Stimulated activated CD8-positive, alpha-beta memory T cell treated with anti-CD3 and anti-CD28 coated beads, Interleukin-15, amount 100 ng/mL, for 24 hours (primary cell): ENCODE data around the gene LHPP.

ENCODE experiments used
- DNase-seq: peaks from one replicate; pipeline ENCODE4 v3.0.0-alpha.2; 2020; ENCODE audit warnings: low read depth

The LHPP gene

GRCh38 chr10:124557648-124558338, 96.2 kb downstream of the LHPP start:
- no peak for DNase-seq

GRCh38 chr10:124558339-124559321, 97.0 kb downstream of the LHPP start:
- no peak for DNase-seq

GRCh38 chr10:124559372-124560132, 97.9 kb downstream of the LHPP start:
- no peak for DNase-seq

GRCh38 chr10:124560377-124561105, 98.9 kb downstream of the LHPP start:
- DNase-seq, result no peak

GRCh38 chr10:124561206-124561605, 99.6 kb downstream of the LHPP start:
- no peak for DNase-seq

- no peak for DNase-seq
These were observed 100.9 kb downstream of the LHPP start for GRCh38 chr10:124562425-124563060.

DNA sequence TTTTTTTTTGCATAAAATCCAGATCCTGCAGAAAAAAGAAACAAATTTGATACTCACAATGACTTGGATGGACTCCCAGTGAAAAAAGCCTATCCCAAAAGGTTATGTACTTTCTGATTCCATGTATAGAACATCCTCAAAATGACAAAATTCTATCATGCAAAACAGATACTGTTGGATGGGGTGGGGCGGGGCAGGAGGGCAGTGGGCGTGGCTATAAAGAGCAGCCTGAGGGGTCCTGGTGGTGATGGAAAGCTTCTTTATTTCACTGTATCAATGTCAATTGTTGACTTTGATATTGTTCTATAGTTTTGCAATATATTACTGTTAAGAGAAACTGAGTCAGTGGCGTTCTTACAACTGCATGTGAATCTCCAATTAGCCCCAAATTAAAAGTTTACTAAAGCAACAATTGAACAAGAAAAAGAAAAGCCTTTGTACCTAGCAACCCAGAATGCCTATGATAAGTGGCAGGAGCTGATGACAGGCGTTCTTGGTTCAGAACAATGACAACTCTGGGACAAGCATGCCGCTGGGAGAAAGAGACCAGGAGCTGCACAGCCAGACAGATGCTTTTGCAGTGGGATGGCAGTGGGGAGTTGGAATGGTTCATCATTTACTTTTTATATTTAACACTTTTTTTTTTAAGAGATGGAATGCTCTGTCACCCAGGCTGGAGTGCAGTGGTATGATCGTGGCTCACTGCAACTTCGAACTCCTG, 101.9 kb downstream of the LHPP start:
- DNase-seq, result no peak

DNA sequence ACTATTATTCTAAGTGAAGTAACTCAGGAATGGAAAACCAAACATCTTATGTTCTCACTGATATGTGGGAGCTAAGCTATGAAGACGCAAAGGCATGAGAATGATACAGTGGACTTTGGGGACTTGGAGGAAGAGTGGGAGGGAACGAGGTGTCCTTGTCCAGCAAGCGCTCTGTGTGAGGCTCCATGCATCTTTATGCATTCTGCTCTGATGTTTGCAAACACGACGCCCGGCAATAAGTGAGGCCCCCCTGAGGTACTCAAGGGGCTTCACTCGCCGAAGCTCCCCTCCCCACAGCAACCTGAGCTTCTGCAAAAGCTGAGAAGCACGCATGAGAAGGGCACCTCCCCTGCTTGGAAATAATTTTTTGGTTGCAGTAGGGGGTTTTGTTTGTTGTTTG, 103.3 kb downstream of the LHPP start:
- DNase-seq, result no peak

DNA sequence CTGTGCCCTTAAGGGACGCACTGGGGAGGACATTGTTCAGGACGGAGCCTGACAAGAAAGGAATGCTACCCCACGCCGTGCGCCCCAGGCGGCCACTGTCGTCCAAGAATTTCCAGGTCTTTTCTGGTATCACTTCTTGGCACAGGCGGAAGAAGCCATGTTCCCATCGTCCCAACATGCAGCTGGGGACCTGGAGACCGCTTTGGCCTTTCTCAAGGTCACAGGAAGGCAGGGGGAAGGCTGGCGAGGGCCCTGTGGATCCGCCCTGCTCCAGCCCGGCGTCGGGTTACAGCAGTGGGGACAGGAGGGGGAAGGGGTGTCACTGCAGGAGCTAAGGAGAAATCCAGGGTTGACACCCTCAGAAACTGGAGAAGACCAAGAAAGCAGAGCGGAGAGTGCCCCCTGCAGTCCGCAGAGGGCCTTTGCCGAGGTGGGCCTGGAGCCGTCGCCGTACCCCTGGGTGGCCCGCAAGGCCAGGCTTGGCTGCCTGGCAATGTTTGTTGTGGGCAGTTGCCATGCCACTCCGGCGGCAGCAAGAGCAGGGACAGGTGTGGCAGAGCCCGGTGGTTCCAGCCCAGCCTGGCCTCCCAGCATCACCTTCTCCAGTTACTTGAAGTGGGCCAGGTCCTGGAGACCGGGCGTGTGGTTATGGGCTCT, 104.1 kb downstream of the LHPP start:
- DNase-seq, result no peak

DNA sequence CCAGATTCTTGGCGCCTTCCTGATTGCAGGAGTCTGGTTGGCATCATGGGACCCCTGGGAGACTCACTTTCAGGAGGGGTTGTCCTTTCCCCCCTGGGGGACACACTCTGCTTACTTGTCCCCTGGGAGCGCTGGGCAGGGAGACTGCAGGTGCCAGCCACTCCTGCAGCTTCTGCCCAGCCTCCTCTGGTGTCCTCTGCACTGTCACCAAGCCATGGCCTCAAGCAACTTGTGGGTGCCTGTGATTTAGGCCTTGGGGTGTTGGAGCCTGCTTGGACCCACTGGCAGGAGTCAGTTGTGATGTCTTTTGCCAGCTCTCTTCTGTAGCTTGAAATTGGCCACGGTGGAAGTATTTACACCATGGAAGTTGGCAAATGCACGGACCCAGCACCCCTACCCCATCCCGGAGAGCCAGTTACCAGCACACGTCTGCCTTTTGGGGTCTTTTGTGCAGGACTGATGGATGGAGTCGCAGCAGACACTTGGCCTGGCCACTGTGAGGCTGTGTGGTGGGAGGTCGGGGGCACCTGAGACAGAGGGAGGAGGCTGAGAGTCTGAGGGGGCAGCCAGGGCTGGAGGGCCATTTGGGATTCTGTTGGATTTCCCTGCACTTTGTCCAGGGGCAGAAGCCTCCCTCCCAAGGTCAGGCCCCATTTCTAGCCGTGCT, 104.7 kb downstream of the LHPP start:
- no peak for DNase-seq

- no peak for DNase-seq
These were observed 105.6 kb downstream of the LHPP start for GRCh38 chr10:124566981-124567835.

DNA sequence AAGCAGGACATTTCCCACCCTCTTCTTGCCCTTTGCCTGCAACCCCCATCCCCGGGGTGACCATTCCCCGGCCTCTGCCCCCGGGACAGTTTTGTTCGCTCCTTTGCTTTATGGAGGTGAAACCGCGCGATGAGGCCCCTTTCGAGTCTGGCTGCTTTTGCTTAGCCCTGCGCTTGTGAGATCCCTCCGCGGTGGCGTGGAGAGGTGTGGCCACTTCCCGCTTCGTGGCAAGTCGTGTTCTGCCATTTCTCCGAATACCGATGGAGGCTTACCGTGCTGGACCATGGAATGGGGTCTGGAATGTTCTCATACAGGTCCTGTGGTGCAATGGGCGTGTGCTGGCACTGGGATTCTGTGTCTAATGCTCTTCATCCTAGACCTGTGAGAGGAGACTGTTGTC, 106.7 kb downstream of the LHPP start:
- no peak for DNase-seq

DNA sequence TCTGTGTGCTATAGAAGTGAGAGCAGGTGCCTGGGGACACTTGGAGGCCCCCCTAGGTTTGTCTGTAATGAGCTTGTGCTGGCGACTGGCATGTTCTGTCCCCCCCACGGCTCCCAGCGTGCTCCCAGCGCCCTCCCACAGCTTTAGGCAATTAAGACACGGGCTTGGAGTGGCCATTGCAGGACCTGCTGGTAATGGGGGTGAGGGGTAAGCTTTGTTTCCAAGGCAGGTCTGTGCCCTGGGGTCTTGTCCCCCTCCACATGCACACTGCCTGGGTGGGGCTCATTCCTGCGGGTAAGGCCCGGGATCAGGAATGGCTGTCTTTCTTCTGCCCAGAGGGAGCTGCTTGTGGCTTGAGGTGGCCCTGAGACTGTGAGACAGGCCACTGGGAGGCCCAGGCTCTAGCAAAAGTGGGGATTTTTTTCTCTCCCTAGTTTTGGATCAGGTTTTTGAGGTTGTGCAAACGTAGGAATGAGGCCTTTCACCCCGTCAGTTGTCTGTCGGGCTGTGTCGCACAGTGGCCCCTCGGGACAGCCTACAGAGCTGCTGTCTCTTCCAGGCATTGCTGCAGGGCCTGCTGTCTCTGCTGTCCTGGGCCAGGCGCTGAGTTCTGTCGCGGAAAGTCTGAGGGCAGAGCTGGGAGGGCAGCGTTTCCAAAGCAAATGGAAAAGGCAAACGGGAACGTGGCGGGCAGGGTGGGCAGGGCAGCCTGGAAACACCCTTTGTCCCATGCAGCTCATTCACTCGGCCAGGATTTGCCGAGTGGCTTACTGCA, 107.4 kb downstream of the LHPP start:
- no peak for DNase-seq

DNA sequence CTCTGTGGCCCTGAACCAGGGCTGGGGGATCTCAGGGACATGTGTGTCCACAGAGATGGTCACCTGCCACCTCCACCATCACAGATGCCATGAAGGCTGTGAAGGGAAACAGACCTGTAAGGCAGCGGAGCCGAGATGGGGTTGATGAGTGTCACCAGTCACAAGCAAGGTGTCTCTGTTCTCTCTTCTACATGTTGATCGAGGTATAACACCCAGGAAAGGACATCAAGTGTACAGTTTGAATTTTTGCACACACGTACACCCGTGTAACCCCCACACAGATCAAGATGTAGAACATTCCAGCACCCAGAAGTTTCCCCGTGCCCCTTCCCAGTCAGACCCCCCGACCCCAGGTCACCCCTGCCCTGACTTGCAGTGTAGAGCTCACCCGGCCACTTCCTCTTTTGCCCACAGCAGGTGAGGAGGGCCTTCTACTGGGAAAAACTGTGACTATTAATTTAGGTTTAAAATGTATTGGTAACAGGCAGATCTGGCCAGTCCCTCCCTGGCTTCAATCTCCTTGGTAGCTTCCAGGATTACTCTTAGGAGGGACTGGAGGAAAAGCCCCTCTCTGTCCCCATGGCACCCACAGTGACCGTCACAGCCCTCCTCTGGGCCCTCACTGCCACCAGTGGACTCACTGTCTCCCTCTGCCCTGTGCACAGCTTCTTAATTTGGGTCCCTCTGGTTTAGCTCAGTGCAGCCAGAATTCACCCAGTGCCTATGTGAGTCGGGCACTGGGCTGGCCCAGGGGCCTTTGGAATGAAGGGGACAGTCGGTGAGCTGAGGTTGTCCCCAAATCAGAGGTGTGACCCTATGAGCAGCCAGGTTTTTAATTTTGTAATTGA, 108.2 kb downstream of the LHPP start:
- DNase-seq, result no peak

- no peak for DNase-seq
These were observed 109.0 kb downstream of the LHPP start for GRCh38 chr10:124570646-124571045.

GRCh38 chr10:124572751-124573150, 111.1 kb downstream of the LHPP start:
- no peak for DNase-seq
